Endothelial cell of umbilical vein (primary cell): ENCODE results near the gene TAS2R41. TPM values are rescaled to one million over a fixed set of nuclear protein-coding genes. Genes with fewer than 3 reads are reported as not detected.

Source experiments
- BruUV-seq: library from RNA; stranded (reverse); fragments of 400-500 nt; replicated peaks from 2 replicates; lab custom pipeline; 2021; lab: Mats Ljungman, UMichigan
- CTCF ChIA-PET: fragments of 300-600, 350-600 bp; sonication (Branson Sonifier 250); formaldehyde crosslinking; loops from one replicate; lab custom pipeline; 2021; ENCODE audit warnings: antibody characterized with exemption, inconsistent platforms; lab: Charles Lee
- POLR2A ChIA-PET: fragments of 300-600, 350-600 bp; sonication (Branson Sonifier 250); formaldehyde crosslinking; loops from one replicate; lab custom pipeline; 2021; ENCODE audit warnings: antibody characterized with exemption, inconsistent platforms; lab: Charles Lee
- DNase-seq: peaks from one replicate; pipeline ENCODE4 v3.0.0-alpha.2; 2011; ENCODE audit warnings: low read depth, low spot score
- FAIRE-seq: peaks from 2 replicates; lab custom pipeline; 2011; peaks lifted over from hg19 to GRCh38; lab: Jason Lieb, UNC
- H2AFZ ChIP-seq: 2 replicates; pipeline ENCODE4 v1.6.0; 2012; ENCODE audit warnings: low read depth, low read length, control low read depth, inconsistent platforms
- H3K27ac ChIP-seq: 2 replicates; pipeline ENCODE4 v1.5.1; 2011; ENCODE audit warnings: low read depth, mild to moderate bottlenecking, control low read depth, low read length, moderate library complexity; ENCODE audit not compliant: insufficient read depth
- H3K27me3 ChIP-seq, 2 experiments: 2 replicates each; pipeline versions ENCODE4 v1.6.0 to v1.6.1; 2011; ENCODE audit warnings: low read length in 2 of 2, mixed read lengths in 1 of 2; ENCODE audit not compliant: control insufficient read depth in 2 of 2, insufficient read depth in 2 of 2
- H3K36me3 ChIP-seq, 2 experiments: 2 replicates in 1 of 2; 3 replicates in 1 of 2; pipeline ENCODE4 v1.5.1; 2011; ENCODE audit warnings: low read length in 2 of 2, mild to moderate bottlenecking in 1 of 2, moderate library complexity in 1 of 2; ENCODE audit not compliant: control insufficient read depth in 2 of 2, insufficient read depth in 2 of 2; ENCODE audit errors: extremely low read depth in 1 of 2
- H3K4me1 ChIP-seq: 3 replicates; pipeline ENCODE4 v1.5.1; 2011; ENCODE audit warnings: mild to moderate bottlenecking, low read length; ENCODE audit not compliant: control insufficient read depth, insufficient read depth; ENCODE audit errors: extremely low read depth
- H3K4me2 ChIP-seq: 2 replicates; pipeline ENCODE4 v1.6.1; 2011; ENCODE audit warnings: low read length, control low read depth, mixed read lengths; ENCODE audit not compliant: insufficient read depth
- H3K4me3 ChIP-seq, 3 experiments: fragments of 200-600 bp in 1 of 3; sonication (generic), shearing (Covaris generic) in 1 of 3; replicated peaks in 1 of 3; 2 replicates each; pipeline ENCODE4 v1.5.1; 2011 to 2016; ENCODE audit warnings: control low read depth in 3 of 3, low read length in 3 of 3, mild to moderate bottlenecking in 2 of 3, inconsistent platforms in 1 of 3, low read depth in 1 of 3, moderate library complexity in 1 of 3; ENCODE audit not compliant: insufficient read depth in 1 of 3
- H3K79me2 ChIP-seq: 2 replicates; pipeline ENCODE4 v1.6.0; 2012; ENCODE audit warnings: low read length, inconsistent platforms; ENCODE audit not compliant: control insufficient read depth, insufficient read depth
- H3K9ac ChIP-seq: replicated peaks from 2 replicates; pipeline ENCODE3; 2011; ENCODE audit warnings: low read length, control low read depth; ENCODE audit not compliant: insufficient read depth; ENCODE audit errors: extremely low read depth
- H3K9me1 ChIP-seq: replicated peaks from 3 replicates; pipeline ENCODE4 v1.6.0; 2011; ENCODE audit warnings: mild to moderate bottlenecking, low read length; ENCODE audit not compliant: control insufficient read depth, insufficient read depth; ENCODE audit errors: extremely low read depth
- H3K9me3 ChIP-seq: replicated peaks from 2 replicates; pipeline ENCODE4 v1.5.1; 2012; ENCODE audit warnings: low read length, inconsistent platforms; ENCODE audit not compliant: control insufficient read depth, insufficient read depth
- H4K20me1 ChIP-seq: replicated peaks from 2 replicates; pipeline ENCODE3; 2011; ENCODE audit warnings: mild to moderate bottlenecking, low read length; ENCODE audit not compliant: control insufficient read depth, insufficient read depth; ENCODE audit errors: extremely low read depth
- CTCF ChIP-seq, 2 donors: IDR thresholded peaks; 1 replicate in 1 of 2; 2 replicates in 1 of 2; pipeline ENCODE4 v1.5.1; 2011; ENCODE audit warnings: low read length in 2 of 2, mild to moderate bottlenecking in 2 of 2, moderate library complexity in 2 of 2, control low read depth in 1 of 2, inconsistent platforms in 1 of 2, low read depth in 1 of 2; ENCODE audit not compliant: insufficient read depth in 1 of 2; ENCODE audit errors: extremely low read depth in 1 of 2
- EZH2 ChIP-seq: IDR thresholded peaks from 2 replicates; pipeline ENCODE4 v1.6.1; 2012; ENCODE audit warnings: borderline replicate concordance, low read depth, mild to moderate bottlenecking, moderate library complexity, low read length, inconsistent platforms; ENCODE audit not compliant: severe bottlenecking
- FOS ChIP-seq: IDR thresholded peaks from 2 replicates; pipeline ENCODE4 v1.6.1; 2011; ENCODE audit warnings: mild to moderate bottlenecking, low read length, moderate library complexity, borderline replicate concordance; ENCODE audit not compliant: insufficient read depth
- GATA2 ChIP-seq: IDR thresholded peaks from 2 replicates; pipeline ENCODE4 v1.7.0; 2011; ENCODE audit warnings: low read depth, mild to moderate bottlenecking, moderate library complexity, mixed read lengths, low read length; ENCODE audit not compliant: insufficient read length, insufficient read depth
- MYC ChIP-seq: IDR thresholded peaks from one replicate; pipeline ENCODE4 v1.6.1; 2011; ENCODE audit warnings: mild to moderate bottlenecking, low read depth, low read length
- POLR2A ChIP-seq: IDR thresholded peaks from 2 replicates; pipeline ENCODE4 v1.6.1; 2012; ENCODE audit warnings: low read depth, mild to moderate bottlenecking, control low read depth, low read length
- dilution Hi-C: fragments of 300-500 bp; cut with MboI; formaldehyde crosslinking; loops from one replicate; pipeline ENCODE4 v1.15.0; 2019; ENCODE audit warnings: low sequenced_read_pairs; ENCODE audit not compliant: extremely low pct_ligation_motif_present
- intact Hi-C: fragments of 100-400 bp; cut with micrococcal nuclease; formaldehyde crosslinking; loops from one replicate; pipeline ENCODE4 v1.10.0; 2022
- polyA plus RNA-seq, 4 experiments: library from polyadenylated mRNA; depleted of rRNA in 3 of 4; stranded (reverse) in 3 of 4; unstranded in 1 of 4; fragments of >200 nt; gene quantifications; 2 replicates each; pipeline versions ENCODE4 v1.2.1 to v1.2.3, GENCODE V29; 2011 to 2012; ENCODE audit warnings: missing spikeins in 1 of 4
- total RNA-seq: library from RNA; stranded (reverse); gene quantifications from 2 replicates; pipeline ENCODE4 v1.2.3, GENCODE V29; 2021

The TAS2R41 gene
- total and polyA plus RNA-seq, 2 donors (not counting 3 experiments of a cell fraction or from before 2014, with no cell fraction given) = not detected

- peaks cover 13% of the 10 kb centered on the region for H3K4me1 ChIP-seq
- no TSS peak for BruUV-seq
- no peak overlapping the region for H3K4me3 ChIP-seq
- ChIA-PET POLR2A (no interaction called here), CTCF (no interaction called here)
- no peaks in the 10 kb centered on the region for H3K27me3 ChIP-seq
- no peaks in the 10 kb centered on the region for H3K79me2 ChIP-seq
- no peak for TF ChIP-seq MYC
- no peak for TF ChIP-seq CTCF (IDR thresholded peaks at IDR 0.05; ENCODE audit: extremely low read depth in 1 of 2, insufficient read depth in 1 of 2, low read depth in 1 of 2, low read length in 2 of 2)
- TF ChIP-seq POLR2A = no peak
- TF ChIP-seq EZH2 = no peak
- no peak for TF ChIP-seq GATA2
- no peak for TF ChIP-seq FOS
- no peak for FAIRE-seq
- dilution Hi-C loops (no loop called here), intact Hi-C loops (no loop called here)
- no peaks in the 10 kb centered on the region for H3K9me3 ChIP-seq
- no peak overlapping the region for H3K9ac ChIP-seq
- no peak overlapping the region for H3K27ac ChIP-seq
- no peak overlapping the region for H3K4me2 ChIP-seq
- H4K20me1 ChIP-seq = no peaks in the 10 kb centered on the region
- no peak overlapping the region for H2AFZ ChIP-seq
- H3K9me1 ChIP-seq = no peaks in the 10 kb centered on the region
- DNase-seq = no peak
- H3K36me3 ChIP-seq = no peaks in the 10 kb centered on the region
Observed at GRCh38 chr7:143459359-143459758, 18.3 kb upstream of the TAS2R41 start.
